SH-SY5Y (cell line): ENCODE data around the gene SPOCK2.

Source experiments
- GATA2 ChIP-seq: IDR thresholded peaks from 2 replicates; pipeline ENCODE4 v1.6.1; 2011; ENCODE audit warnings: mild to moderate bottlenecking, low read depth, low read length
- GATA3 ChIP-seq: IDR thresholded peaks from 2 replicates; pipeline ENCODE4 v1.6.1; 2011; ENCODE audit warnings: low read depth, mild to moderate bottlenecking, low read length, moderate library complexity

The SPOCK2 gene

DNA sequence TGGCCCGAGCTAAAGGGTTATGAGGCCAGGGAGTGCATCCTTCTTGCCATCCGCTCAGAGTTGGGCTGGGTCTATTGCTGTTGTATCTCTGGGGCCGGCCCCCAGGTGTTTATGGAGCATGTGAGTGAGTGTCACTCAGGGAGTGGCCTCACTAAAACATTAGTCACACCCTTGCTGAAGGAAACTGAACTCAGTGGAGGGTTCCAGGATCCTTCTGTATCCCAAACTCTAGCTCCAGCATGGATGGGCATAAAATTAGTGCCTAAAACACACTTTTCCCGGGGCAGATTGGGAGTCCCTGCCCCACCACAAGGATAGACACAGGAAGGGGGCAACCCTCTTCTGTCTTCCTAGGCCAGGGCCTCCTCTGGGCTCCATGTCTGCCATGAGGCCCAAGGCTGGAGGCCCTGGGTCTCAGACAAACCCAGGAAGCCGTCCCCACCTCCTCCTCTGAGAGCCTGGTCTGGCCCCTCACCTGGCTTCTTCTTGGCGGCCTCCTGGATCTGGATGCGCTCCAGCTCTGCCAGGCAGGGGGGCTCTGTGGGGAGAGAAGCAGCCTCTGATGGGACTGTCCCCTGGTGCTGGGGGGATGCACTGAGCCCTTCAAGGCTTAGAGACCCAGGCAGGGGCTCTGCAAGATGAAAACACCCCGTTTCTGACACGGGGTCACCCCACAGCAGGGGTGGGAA, 24.5 kb downstream of the SPOCK2 start:
- TF ChIP-seq GATA2 (no peak), GATA3 (no peak)

DNA sequence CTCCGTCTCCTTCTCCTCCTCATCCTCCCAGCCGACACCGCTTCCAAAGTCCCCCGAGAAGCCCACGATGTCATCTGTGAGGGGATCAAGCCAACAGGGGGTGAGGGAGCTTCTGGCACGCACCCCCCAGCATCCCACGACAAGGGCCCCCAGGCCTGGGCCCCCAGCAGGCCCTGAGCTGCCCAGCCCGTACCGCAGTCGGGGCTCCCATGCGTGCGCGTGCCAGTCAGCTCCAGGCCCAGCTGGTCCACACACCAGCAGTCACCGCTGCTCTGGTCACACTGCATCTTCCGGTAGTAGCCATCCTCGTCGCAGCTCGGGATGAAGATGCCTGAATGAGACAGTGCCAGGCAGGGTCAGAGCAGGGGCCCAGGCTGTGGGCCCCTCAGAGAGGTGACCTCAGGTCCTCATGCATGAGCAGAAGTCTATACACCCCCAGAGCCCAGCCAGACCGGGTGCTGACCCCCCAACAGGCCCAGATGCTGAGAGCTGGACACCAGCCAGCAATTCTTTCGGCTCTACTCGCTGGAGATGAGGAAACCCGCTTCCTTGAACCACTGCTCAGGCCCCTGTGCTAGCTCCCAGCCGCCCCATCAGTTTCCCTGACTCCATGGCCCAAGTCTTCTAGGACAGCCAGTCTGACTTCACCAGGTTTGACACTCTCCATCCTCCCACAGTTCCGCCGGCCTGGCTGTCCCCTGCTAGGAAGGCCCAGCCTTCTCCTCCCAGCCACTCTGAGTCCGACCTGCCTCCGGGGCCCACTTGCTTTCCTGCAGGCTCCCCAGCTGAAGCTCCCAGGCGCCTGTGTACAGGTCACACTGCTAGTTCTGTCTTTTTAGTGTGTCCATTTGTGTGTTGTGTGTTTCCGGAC, 25.3 kb downstream of the SPOCK2 start:
- TF ChIP-seq GATA3, result no peak
- TF ChIP-seq GATA2, result no peak

DNA sequence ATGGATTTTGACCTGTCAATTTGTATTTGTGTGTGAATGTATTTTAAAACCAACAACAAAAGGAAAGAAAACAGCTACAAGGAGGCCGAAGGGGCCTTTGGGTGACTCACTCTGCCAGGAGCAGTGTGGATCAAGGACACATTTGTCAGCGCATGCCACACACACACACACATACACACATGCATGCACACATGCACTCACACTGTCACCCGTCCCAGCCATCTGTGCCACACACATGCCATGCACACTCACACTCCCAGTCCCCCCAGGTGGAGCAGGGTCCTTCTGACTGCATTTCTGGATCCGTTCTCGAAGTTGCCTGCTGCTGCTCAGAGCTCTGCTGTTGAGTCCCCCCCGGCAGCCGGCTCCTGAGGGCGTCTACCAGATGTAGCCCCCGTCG, 26.0 kb downstream of the SPOCK2 start:
- TF ChIP-seq GATA2 (no peak), GATA3 (no peak)

DNA sequence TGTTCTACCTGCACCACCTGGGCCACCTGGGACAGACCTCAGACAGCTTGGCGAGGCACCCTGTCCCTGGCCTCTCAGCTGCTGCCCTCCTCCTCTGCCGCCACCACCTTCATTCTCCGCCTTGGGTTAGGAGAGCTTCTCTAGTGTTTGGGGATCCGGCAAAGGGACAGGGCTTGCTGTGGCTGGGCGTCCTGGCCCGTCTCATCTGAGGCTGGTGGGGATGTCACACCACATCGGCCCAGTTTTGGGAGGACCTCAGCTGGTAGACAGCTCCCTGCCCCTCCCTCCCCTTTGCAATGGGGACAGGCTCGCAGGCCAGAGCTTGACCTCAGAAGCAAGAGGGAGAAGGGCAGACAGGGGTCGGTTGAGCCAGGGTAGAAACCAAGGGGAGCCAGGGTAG, 26.4 kb downstream of the SPOCK2 start:
- TF ChIP-seq GATA3 (no peak), GATA2 (no peak)

DNA sequence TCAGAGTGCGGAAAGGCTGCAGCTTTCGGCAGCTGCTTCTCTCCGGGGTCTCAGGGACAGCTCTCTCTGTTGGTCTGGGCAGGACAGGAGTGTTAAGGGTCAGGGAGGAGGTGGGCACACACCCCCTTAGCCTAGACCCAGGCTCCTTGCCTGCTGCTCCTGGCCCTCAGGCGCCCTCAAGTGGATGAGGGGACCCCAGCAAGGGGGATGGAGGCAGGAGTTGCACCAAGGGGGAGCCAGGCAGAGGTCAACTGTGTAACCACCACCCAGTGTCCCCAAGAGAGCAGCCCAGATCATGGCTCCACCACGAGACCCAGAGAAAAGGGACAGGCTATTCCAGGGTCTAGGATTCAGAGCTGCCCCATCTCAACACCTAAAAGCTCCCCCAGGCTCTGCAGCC, 26.9 kb downstream of the SPOCK2 start:
- TF ChIP-seq GATA2 (no peak), GATA3 (no peak)

DNA sequence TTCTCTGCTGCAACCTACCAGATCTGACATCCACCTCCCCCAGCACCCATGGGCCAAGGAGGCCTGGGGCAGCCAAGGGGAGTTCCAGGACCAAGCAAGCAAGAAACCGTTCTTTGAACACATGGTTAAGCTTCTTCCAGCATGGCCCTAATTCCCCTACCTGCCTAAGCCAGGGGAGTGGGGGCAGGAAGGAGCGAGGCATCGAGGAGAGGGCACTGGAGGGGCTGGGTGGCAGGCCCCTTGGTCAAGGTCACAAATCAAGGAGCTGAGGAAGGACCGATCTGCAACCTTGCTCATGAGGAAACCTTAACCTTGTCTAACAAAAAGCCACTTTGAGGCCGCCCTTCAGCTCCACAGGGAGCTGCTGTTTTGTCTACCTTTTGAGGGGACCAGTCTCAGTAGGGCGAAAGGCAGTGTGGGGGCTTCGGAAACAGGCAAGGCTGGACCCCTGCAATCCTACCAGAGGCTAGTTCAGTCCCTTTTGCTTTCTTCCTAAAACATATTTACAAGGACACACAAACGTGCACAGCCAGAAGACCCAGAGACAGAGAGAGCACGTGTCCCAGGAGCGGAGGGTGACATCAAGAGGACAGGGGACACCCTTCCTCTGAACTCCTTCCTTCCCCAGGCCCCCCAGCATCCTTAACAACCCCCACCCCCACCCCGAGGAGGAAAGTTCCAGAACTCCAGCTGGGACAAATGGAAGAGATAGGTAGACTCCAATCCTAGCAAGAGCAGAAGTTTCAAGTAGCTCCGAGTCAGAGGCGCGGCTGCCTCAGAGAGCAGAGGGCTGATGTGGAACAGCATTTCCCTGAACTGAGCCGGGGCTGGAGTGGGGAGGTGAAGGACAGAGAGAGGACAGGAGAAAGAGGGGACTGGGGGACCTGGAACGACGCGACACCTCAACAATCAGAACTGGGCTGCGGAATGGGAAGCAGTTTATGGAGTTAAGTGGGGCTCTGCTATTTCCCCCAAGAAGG, 28.2 kb downstream of the SPOCK2 start:
- TF ChIP-seq GATA2, result no peak
- no peak for TF ChIP-seq GATA3

DNA sequence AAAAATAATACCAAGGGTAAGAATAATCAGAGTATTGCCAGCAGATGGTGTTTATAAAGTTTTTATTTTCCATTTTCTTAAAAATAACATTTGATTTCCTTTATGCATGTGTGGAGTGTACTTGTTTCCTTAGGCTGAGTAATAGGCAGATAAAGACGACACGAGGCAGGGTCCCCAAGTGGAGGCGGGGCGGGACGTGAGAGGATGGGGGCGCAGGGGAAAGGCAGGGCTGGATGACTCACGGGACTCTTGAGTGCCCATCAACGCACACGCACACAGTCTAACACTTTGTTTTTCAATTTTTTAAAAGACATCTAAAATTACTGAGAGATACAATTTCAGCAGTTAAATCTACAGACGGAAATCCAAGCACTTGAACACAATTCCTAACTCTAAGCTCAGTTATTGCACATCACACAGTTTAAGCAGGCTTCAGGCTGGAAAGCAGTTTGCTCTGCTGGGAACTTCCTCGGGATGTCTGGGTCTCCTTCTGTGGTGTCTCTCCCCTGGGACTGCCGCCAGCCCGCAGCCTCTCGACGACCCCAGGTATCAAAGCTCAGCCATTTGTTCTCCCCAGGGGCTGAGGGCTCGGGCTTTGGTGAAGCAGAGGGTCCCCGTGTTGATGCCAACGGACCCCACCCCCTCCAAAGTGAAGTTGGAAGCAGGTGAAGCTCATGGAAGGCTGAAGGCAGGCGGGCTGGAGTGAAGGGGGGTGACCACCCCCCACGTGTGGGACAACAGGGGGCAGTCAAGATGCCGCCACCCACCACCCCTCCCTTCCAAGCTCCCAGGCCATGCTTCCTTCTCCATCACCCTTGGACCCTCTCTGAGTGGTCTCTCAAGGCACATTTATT, 29.1 kb downstream of the SPOCK2 start:
- TF ChIP-seq GATA3 (no peak), GATA2 (no peak)

DNA sequence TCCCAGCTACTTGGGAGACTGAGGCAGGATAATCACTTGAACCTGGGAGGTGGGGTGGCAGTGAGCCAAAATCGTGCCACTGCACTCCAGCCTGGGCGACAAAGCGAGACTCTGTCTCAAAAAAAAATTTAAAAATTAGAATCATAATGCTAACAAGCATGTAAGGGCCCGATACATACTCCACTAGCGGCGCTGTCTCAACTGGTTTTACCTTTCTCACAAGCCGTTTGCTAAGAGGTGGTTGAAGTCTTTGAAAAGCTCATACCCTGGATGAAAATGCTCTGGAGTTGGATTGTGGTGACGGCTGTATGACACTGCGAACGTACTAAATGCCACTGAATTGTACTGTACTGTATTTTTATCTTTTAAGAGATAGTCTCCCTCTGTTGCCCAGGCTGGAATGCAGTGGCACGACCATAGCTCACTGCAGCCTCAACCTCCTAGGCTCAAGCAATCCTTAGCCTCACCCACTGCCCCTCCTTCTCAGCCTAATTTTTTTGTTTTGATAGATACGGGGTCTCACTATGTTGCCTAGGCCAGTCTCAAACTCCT, 29.9 kb downstream of the SPOCK2 start:
- no peak for TF ChIP-seq GATA3
- TF ChIP-seq GATA2, result no peak

DNA sequence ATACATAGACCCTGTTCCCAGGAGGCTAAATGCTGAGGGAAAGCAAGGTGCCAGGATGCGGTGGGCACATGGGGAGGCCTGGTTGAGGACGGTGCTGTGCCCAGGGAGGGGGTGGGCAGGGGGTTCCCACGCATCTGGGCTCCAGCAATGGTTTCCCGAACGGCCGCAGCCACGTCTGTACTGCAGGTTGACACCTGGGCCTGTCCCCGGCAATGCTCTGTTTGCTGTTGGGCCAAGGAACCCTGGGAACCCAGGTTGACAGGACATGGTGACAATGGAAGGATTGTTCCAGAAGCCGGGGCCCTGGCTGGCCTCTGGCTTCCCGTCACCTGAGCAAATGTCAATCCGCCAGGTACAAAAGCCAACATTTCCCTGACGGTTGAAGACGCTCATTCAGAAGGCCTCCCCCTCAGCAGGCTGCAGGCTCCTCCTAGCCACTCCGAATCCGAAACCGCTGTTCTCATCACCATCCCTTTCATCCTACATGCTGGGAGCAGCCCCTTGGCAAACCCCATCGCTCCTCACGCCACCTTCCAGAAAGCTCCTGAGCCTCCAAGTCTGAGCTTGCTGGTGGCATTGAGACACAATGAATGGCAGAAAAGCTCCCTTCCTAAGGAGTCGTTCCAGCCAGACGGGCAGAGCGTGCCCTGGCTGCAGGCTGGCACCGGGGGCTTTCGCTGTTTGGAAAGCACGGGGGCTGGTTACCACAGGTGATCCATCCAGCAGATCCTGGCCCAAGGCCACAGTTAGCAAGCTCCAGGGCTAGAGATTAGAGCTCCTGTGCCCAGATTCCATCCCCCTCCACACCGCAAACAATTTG, 31.2 kb downstream of the SPOCK2 start:
- TF ChIP-seq GATA2 (no peak), GATA3 (no peak)

DNA sequence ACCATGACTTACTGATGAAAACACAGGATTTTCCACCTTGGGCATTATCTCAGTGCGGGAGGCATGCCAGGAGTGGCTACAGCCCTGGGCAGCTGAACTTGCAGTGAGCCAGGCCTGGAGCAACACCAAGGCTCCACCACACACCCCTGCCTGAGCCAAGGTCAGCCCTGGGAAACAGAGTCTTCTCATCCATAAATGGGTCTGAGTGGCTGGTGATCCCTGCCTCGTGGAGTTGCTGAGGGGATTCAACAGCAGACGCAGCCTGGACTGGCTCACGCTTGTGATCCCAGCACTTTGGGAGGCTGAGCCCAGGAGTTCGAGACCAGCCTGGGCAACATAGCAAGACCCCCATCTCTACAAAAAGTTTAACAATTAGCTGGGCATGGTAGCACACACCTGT, 32.2 kb downstream of the SPOCK2 start:
- TF ChIP-seq GATA2, result no peak
- TF ChIP-seq GATA3, result no peak

DNA sequence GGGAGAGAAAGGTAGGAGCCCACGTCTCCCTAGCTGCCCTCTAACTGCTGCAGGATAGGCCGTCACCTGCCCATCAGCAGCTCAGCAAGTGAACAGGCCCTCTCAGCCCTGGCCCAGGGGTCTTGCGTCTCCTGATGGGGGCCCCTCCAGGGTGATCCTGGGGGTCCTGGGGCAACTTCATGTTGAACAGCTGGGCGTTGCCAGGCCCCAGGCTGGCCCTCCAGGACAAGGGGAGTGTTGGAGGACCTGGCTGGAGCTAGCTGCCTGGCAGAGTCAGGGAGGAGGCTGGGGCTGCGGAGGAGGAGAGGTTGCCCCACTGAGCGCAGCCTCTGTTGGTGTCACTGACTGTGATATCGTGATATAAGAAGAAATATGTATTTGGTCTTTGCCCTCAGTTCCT, 34.7 kb downstream of the SPOCK2 start:
- TF ChIP-seq GATA3 (no peak), GATA2 (no peak)

DNA sequence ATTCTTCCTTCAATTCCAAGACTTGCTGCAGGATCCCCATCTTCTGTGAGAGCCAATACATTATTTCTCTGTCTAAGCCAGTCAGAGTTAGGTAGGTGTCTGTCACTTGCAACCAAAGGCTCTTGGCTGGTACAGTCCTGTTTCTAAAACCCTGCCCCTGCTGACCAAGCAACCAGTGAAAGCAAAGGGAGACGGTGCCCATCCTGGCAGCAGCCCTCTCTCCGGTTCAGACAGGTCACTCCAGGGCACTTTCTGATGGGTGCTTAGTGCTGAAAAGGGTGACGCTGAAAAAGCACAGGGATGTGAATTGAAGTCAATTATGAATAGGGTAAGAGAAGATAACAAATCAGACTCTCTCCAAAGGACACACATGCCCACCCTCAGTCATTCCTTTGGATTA, 37.5 kb downstream of the SPOCK2 start:
- TF ChIP-seq GATA3 (no peak), GATA2 (no peak)
